CD14-positive monocyte (primary cell): ENCODE data around the gene TOM1. TPM values are rescaled to one million over a fixed set of nuclear protein-coding genes. Genes with fewer than 3 reads are reported as not detected.

Experiments
- DNase-seq, 3 donors: peaks; one replicate each; pipeline ENCODE4 v3.0.0-alpha.2; 2011 to 2022
- H2AFZ ChIP-seq: 2 replicates; pipeline ENCODE4 v1.6.0; 2012; ENCODE audit warnings: mild to moderate bottlenecking, low read depth, low read length, inconsistent platforms; ENCODE audit not compliant: insufficient read depth, poor library complexity, severe bottlenecking
- H3K27ac ChIP-seq, 2 donors: 1 replicate in 1 of 2; 2 replicates in 1 of 2; pipeline ENCODE4 v1.5.1; 2012 to 2013; ENCODE audit warnings: low read length in 2 of 2, control low read depth in 1 of 2, inconsistent platforms in 1 of 2, low read depth in 1 of 2, mild to moderate bottlenecking in 1 of 2
- H3K27me3 ChIP-seq, 2 donors: one replicate each; pipeline versions ENCODE4 v1.6.0 to v1.6.1; 2011 to 2013; ENCODE audit warnings: low read length in 2 of 2; ENCODE audit not compliant: control insufficient read depth in 2 of 2, insufficient read depth in 2 of 2
- H3K36me3 ChIP-seq, 2 donors: replicated peaks in 1 of 2; 1 replicate in 1 of 2; 2 replicates in 1 of 2; pipeline versions ENCODE4 v1.5.1 to v1.6.1; 2012 to 2013; ENCODE audit warnings: low read length in 2 of 2, control low read depth in 1 of 2, inconsistent platforms in 1 of 2, mild to moderate bottlenecking in 1 of 2; ENCODE audit not compliant: insufficient read depth in 2 of 2, control insufficient read depth in 1 of 2
- H3K4me1 ChIP-seq, 2 donors: 1 replicate in 1 of 2; 2 replicates in 1 of 2; pipeline versions ENCODE4 v1.5.1 to v1.6.1; 2012 to 2013; ENCODE audit warnings: low read length in 2 of 2, control low read depth in 1 of 2, inconsistent platforms in 1 of 2, mild to moderate bottlenecking in 1 of 2, moderate library complexity in 1 of 2; ENCODE audit not compliant: insufficient read depth in 2 of 2, control insufficient read depth in 1 of 2
- H3K4me2 ChIP-seq: replicated peaks from 2 replicates; pipeline ENCODE3; 2012; ENCODE audit warnings: low read length, moderate library complexity, mild to moderate bottlenecking; ENCODE audit not compliant: poor library complexity, severe bottlenecking; ENCODE audit errors: extremely low read depth
- H3K4me3 ChIP-seq, 3 experiments: fragments of 200-600 bp in 1 of 3; sonication (generic) in 1 of 3; replicated peaks in 1 of 3; 1 replicate in 2 of 3; 2 replicates in 1 of 3; pipeline ENCODE4 v1.5.1; 2011 to 2013; ENCODE audit warnings: low read length in 3 of 3, mild to moderate bottlenecking in 3 of 3, control low read depth in 2 of 3, low read depth in 2 of 3, inconsistent platforms in 1 of 3, moderate library complexity in 1 of 3
- H3K79me2 ChIP-seq: 2 replicates; pipeline ENCODE4 v1.6.0; 2012; ENCODE audit warnings: mild to moderate bottlenecking, control low read depth, inconsistent platforms, low read length, moderate library complexity; ENCODE audit not compliant: insufficient read depth
- H3K9ac ChIP-seq: 2 replicates; pipeline ENCODE4 v1.6.0; 2017; ENCODE audit warnings: low read length, mild to moderate bottlenecking; ENCODE audit not compliant: insufficient read depth, poor library complexity, severe bottlenecking
- H3K9me3 ChIP-seq, 2 donors: replicated peaks in 1 of 2; 1 replicate in 1 of 2; 2 replicates in 1 of 2; pipeline versions ENCODE4 v1.5.1 to v1.6.1; 2012 to 2013; ENCODE audit warnings: low read length in 2 of 2, control low read depth in 1 of 2; ENCODE audit not compliant: control insufficient read depth in 1 of 2, insufficient read depth in 1 of 2
- H4K20me1 ChIP-seq: 2 replicates; pipeline ENCODE4 v1.6.0; 2012; ENCODE audit warnings: mild to moderate bottlenecking, low read length, control low read depth, moderate library complexity; ENCODE audit not compliant: insufficient read depth
- H3K27ac Mint-ChIP-seq, 7 donors: one replicate each; pipeline ENCODE4 v1.8.0; 2020; ENCODE audit warnings: mild to moderate bottlenecking in 7 of 7, mixed read lengths in 7 of 7, moderate library complexity in 6 of 7, inconsistent platforms in 2 of 7
- H3K27me3 Mint-ChIP-seq, 3 donors: one replicate each; pipeline ENCODE4 v1.8.0; 2021 to 2022; ENCODE audit warnings: low read depth in 3 of 3, mild to moderate bottlenecking in 3 of 3, mixed read lengths in 3 of 3, moderate library complexity in 3 of 3, inconsistent platforms in 1 of 3
- H3K36me3 Mint-ChIP-seq, 2 donors: one replicate each; pipeline ENCODE4 v1.8.0; 2020; ENCODE audit warnings: mixed read lengths in 2 of 2, inconsistent platforms in 1 of 2, mild to moderate bottlenecking in 1 of 2
- H3K4me1 Mint-ChIP-seq: one replicate; pipeline ENCODE4 v1.8.0; 2020; ENCODE audit warnings: mild to moderate bottlenecking, mixed read lengths
- H3K4me3 Mint-ChIP-seq, 2 donors: one replicate each; pipeline ENCODE4 v1.8.0; 2020; ENCODE audit warnings: mild to moderate bottlenecking in 2 of 2, mixed read lengths in 2 of 2, moderate library complexity in 1 of 2
- H3K9me3 Mint-ChIP-seq, 7 donors: one replicate each; pipeline ENCODE4 v1.8.0; 2020 to 2022; ENCODE audit warnings: mixed read lengths in 7 of 7, mild to moderate bottlenecking in 6 of 7, moderate library complexity in 6 of 7, inconsistent platforms in 2 of 7
- WGBS: methylation state at CpG from one replicate; pipeline ENCODE4 v1.1.5; 2013; ENCODE audit warnings: missing lambda C conversion rate; ENCODE audit not compliant: insufficient coverage; 5-methylcytosine and 5-hydroxymethylcytosine counted together
- intact Hi-C, 2 donors: fragments of 100-400 bp; cut with micrococcal nuclease; formaldehyde crosslinking; loops; one replicate each; pipeline versions ENCODE4 v1.15.0 to v1.15.1; 2023
- polyA plus RNA-seq, 3 donors: library from polyadenylated mRNA; depleted of rRNA in 1 of 3; unstranded in 2 of 3; stranded (reverse) in 1 of 3; fragments of 300-500 nt in 2 of 3; fragments of >200 nt in 1 of 3; fragmentation: Illumina TruSeq in 2 of 3; gene quantifications; 1 replicate in 2 of 3; 2 replicates in 1 of 3; pipeline ENCODE4 v1.2.3, GENCODE V29; 2012 to 2021
- TF ChIP-seq, protein P1 (sequence below): fragments of 200-600 bp; IDR thresholded peaks from one replicate; pipeline ENCODE4 v1.8.0; 2022; ENCODE audit warnings: antibody characterized with exemption, mild to moderate bottlenecking

TOM1 gene
- polyA plus RNA-seq, 3 donors, result 80.5 to 167 (median 120) TPM

DNA sequence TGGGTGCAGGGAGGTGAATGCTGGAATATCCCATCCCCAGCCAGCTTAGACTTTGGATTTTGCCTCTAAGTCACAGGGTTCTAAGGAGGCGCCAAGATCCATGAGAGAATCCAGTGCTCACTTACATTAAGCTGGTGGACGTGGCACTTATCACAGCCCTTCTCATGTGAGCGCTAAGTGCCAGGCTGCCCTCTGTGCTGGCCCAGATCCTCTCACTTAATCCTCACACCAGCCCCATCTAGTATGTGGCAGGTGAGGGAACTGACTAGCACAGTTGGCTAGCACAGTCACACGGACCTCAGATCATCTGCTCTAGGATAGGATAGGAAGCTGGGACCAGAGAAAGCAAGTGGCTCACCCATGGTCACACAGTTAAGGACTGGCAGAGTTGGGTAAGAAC is 84.8 kb downstream of the TOM1 start:
- Histone ChIP-seq H3K9ac (no peak overlapping the region), H3K9me3 (no peaks in the 10 kb centered on the region), H3K79me2 (peaks cover 26% of the 10 kb centered on the region), H3K4me1 (peaks cover 52 to 58% of the 10 kb centered on the region in 2 donors), H4K20me1 (peaks cover 72% of the 10 kb centered on the region), H2AFZ (no peak overlapping the region), H3K27me3 (no peaks in the 10 kb centered on the region), H3K27ac (no peak overlapping the region), H3K4me2 (peak overlapping the region; percentile 23), H3K36me3 (peaks cover 53 to 62% of the 10 kb centered on the region in 2 donors), H3K4me3 (peak overlapping the region in 1 of 3 experiments; percentile 6)
- Mint-ChIP-seq H3K36me3 (peaks cover 65% of the 10 kb centered on the region in 2 donors), H3K9me3 (peaks cover 0 to 3% (median 0%) of the 10 kb centered on the region in 7 donors), H3K27me3 (peaks cover 6 to 15% (median 15%) of the 10 kb centered on the region in 3 donors), H3K4me1 (peaks cover 56% of the 10 kb centered on the region), H3K4me3 (peak overlapping the region; percentile 20 to 78), H3K27ac (peak overlapping the region in 2 of 7 donors; percentile 38 to 76)
- WGBS, result 78% methylated on average over 1 of the region's 4 CpGs
- TF ChIP-seq, protein P1, sequence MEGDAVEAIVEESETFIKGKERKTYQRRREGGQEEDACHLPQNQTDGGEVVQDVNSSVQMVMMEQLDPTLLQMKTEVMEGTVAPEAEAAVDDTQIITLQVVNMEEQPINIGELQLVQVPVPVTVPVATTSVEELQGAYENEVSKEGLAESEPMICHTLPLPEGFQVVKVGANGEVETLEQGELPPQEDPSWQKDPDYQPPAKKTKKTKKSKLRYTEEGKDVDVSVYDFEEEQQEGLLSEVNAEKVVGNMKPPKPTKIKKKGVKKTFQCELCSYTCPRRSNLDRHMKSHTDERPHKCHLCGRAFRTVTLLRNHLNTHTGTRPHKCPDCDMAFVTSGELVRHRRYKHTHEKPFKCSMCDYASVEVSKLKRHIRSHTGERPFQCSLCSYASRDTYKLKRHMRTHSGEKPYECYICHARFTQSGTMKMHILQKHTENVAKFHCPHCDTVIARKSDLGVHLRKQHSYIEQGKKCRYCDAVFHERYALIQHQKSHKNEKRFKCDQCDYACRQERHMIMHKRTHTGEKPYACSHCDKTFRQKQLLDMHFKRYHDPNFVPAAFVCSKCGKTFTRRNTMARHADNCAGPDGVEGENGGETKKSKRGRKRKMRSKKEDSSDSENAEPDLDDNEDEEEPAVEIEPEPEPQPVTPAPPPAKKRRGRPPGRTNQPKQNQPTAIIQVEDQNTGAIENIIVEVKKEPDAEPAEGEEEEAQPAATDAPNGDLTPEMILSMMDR, result no peak
- DNase-seq, result no peak
- intact Hi-C loops, result loop anchor here in 1 of 2 donors (5.0 kb wide), 1 partner anchor 37 kb away; no protein-coding TSS in a partner anchor

DNA sequence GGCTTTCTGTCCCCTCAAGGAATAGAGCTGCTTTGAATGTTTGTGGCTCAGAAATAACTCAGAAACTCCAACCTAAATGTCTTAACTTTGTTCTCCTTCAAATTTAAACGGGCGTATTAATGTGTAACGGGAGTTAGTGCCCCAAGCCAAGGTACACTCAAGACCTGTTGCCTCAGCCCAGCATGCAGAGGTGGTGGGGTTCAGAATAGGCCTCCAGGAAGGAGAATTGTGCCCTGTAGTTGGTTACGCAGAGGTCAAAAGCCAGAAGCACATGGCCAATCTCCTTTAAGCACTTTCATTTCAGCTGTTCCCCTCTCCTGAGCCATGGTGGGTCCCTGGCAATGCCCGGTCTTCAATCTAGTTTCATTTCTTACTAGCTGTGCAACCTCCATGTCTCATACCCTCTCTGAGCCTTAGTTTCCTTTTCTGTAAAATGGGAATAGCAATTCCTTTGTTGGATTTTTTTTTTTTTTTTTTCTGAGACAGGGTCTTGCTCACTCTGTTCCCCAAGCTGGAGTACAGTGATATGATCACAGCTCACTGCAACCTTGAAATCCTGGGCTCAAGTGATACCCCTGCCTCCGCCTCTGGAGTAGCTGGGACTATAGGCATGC is 85.4 kb downstream of the TOM1 start:
- Histone ChIP-seq H3K4me2 (no peak overlapping the region), H3K27me3 (no peaks in the 10 kb centered on the region), H3K9ac (no peak overlapping the region), H2AFZ (no peak overlapping the region), H3K79me2 (peaks cover 26% of the 10 kb centered on the region), H3K4me3 (no peak overlapping the region), H3K27ac (no peak overlapping the region), H4K20me1 (peaks cover 77% of the 10 kb centered on the region), H3K4me1 (peaks cover 47 to 53% of the 10 kb centered on the region in 2 donors), H3K36me3 (peaks cover 59 to 67% of the 10 kb centered on the region in 2 donors), H3K9me3 (no peaks in the 10 kb centered on the region)
- peaks cover 6 to 15% (median 15%) of the 10 kb centered on the region in 3 donors for H3K27me3 Mint-ChIP-seq
- H3K27ac Mint-ChIP-seq, result peak overlapping the region in 3 of 7 donors; percentile 38 to 76 (median 57)
- TF ChIP-seq, protein P1, result no peak
- no peak for DNase-seq
- WGBS, result 100% methylated on average over 1 of the region's 6 CpGs
- H3K36me3 Mint-ChIP-seq, result peaks cover 70 to 71% of the 10 kb centered on the region in 2 donors
- H3K9me3 Mint-ChIP-seq, result peaks cover 0 to 3% (median 0%) of the 10 kb centered on the region in 7 donors
- peak overlapping the region in 1 of 2 donors; percentile 35 for H3K4me3 Mint-ChIP-seq
- H3K4me1 Mint-ChIP-seq, result peaks cover 52% of the 10 kb centered on the region
- intact Hi-C loops, result loop anchor here in 1 of 2 donors (5.0 kb wide), 1 partner anchor 38 kb away; no protein-coding TSS in a partner anchor
